Nephron (organoid): ENCODE data around the gene WDR47.
A peak's percentile ranks its signal among the peaks of the same experiment; 100 is the strongest.

ENCODE experiments used
- H3K27ac Mint-ChIP-seq, 3 experiments: 2 replicates each; pipeline ENCODE4 v1.8.0; 2020; ENCODE audit warnings: mixed read lengths in 3 of 3, mild to moderate bottlenecking in 2 of 3, moderate library complexity in 1 of 3
- H3K27me3 Mint-ChIP-seq: 2 replicates; pipeline ENCODE4 v1.8.0; 2021; ENCODE audit warnings: low read depth, mild to moderate bottlenecking, moderate library complexity, mixed read lengths
- H3K36me3 Mint-ChIP-seq: 2 replicates; pipeline ENCODE4 v1.8.0; 2020; ENCODE audit warnings: low read depth, mixed read lengths
- H3K4me1 Mint-ChIP-seq: 2 replicates; pipeline ENCODE4 v1.8.0; 2020; ENCODE audit warnings: mixed read lengths
- H3K4me3 Mint-ChIP-seq, 3 experiments: 2 replicates each; pipeline ENCODE4 v1.8.0; 2020; ENCODE audit warnings: mild to moderate bottlenecking in 3 of 3, mixed read lengths in 3 of 3, moderate library complexity in 2 of 3
- H3K9me3 Mint-ChIP-seq: 2 replicates; pipeline ENCODE4 v1.8.0; 2020; ENCODE audit warnings: mixed read lengths
- CTCF ChIP-seq, 3 experiments: fragments of 200-600 bp; sonication (generic); IDR thresholded peaks; one replicate each; pipeline ENCODE4 v1.5.0; 2021; ENCODE audit warnings: antibody characterized with exemption in 3 of 3; ENCODE audit not compliant: unreplicated experiment in 3 of 3

Gene WDR47

GRCh38 chr1:108972951-108973350 is 69.0 kb downstream of the WDR47 start:
- Mint-ChIP-seq H3K4me3 (no peak overlapping the region), H3K9me3 (no peaks in the 10 kb centered on the region), H3K27me3 (no peaks in the 10 kb centered on the region), H3K36me3 (peaks cover 44% of the 10 kb centered on the region), H3K4me1 (no peaks in the 10 kb centered on the region), H3K27ac (no peak overlapping the region)
- no peak for TF ChIP-seq CTCF (IDR thresholded peaks at IDR 0.05; ENCODE audit: unreplicated experiment in 3 of 3)

- Mint-ChIP-seq H3K27me3 (no peaks in the 10 kb centered on the region), H3K9me3 (no peaks in the 10 kb centered on the region), H3K27ac (no peak overlapping the region), H3K4me1 (no peaks in the 10 kb centered on the region), H3K4me3 (no peak overlapping the region), H3K36me3 (peaks cover 36% of the 10 kb centered on the region)
- no peak for TF ChIP-seq CTCF (IDR thresholded peaks at IDR 0.05; ENCODE audit: unreplicated experiment in 3 of 3)
Observed at GRCh38 chr1:108969346-108969745, 72.6 kb downstream of the WDR47 start.

- H3K9me3 Mint-ChIP-seq, result no peaks in the 10 kb centered on the region
- no peak for TF ChIP-seq CTCF (IDR thresholded peaks at IDR 0.05; ENCODE audit: unreplicated experiment in 3 of 3)
- H3K4me1 Mint-ChIP-seq, result peaks cover 13% of the 10 kb centered on the region
- H3K27me3 Mint-ChIP-seq, result no peaks in the 10 kb centered on the region
- H3K27ac Mint-ChIP-seq, result peak within 1 kb of the TSS; percentile 86 to 96 (median 93)
- H3K36me3 Mint-ChIP-seq, result peaks cover 21% of the 10 kb centered on the region
- H3K4me3 Mint-ChIP-seq, result peak within 1 kb of the TSS; percentile 92 to 95 (median 95)
Observed at GRCh38 chr1:108963052-108963686, 78.7 kb downstream of the WDR47 start, which contains the start of gene CLCC1. Gene CLCC1 (minus strand): TSS chr1:108963484. CDS start chr1:108950437, 13,047 bp downstream.

- H3K4me1 Mint-ChIP-seq, result peaks cover 13% of the 10 kb centered on the region
- peak overlapping the region; percentile 86 to 92 (median 88) for H3K4me3 Mint-ChIP-seq
- TF ChIP-seq CTCF (IDR thresholded peaks at IDR 0.05; ENCODE audit: unreplicated experiment in 3 of 3), result no peak
- H3K36me3 Mint-ChIP-seq, result peaks cover 22% of the 10 kb centered on the region
- H3K27ac Mint-ChIP-seq, result peak overlapping the region; percentile 48 to 93 (median 86)
- no peaks in the 10 kb centered on the region for H3K27me3 Mint-ChIP-seq
- H3K9me3 Mint-ChIP-seq, result no peaks in the 10 kb centered on the region
Observed at GRCh38 chr1:108962681-108963051, 79.2 kb downstream of the WDR47 start.

GRCh38 chr1:108961752-108962486 is 80.0 kb downstream of the WDR47 start:
- no peak for TF ChIP-seq CTCF (IDR thresholded peaks at IDR 0.05; ENCODE audit: unreplicated experiment in 3 of 3)
- no peaks in the 10 kb centered on the region for H3K9me3 Mint-ChIP-seq
- peak overlapping the region; percentile 48 to 93 (median 86) for H3K27ac Mint-ChIP-seq
- peaks cover 21% of the 10 kb centered on the region for H3K36me3 Mint-ChIP-seq
- peaks cover 13% of the 10 kb centered on the region for H3K4me1 Mint-ChIP-seq
- H3K4me3 Mint-ChIP-seq, result peak overlapping the region; percentile 86 to 92 (median 88)
- no peaks in the 10 kb centered on the region for H3K27me3 Mint-ChIP-seq
